GM13976 (cell line): ENCODE data around the gene GALK2.

ENCODE experiments used
- DNase-seq: peaks from one replicate; pipeline ENCODE4 v3.0.0; 2012; ENCODE audit warnings: low spot score
- in situ Hi-C: fragments of 300-500 bp; cut with MboI; formaldehyde crosslinking; loops from one replicate; pipeline ENCODE4 v1.12.0; 2022; ENCODE audit warnings: low sequenced_read_pairs, mixed read lengths, inconsistent platforms; ENCODE audit not compliant: unreplicated experiment
- TF ChIP-seq, protein P1 (sequence below): IDR thresholded peaks from 2 replicates; pipeline ENCODE4 v1.5.1; 2012; ENCODE audit warnings: borderline replicate concordance, mild to moderate bottlenecking; ENCODE audit not compliant: insufficient read depth; ENCODE audit errors: extremely low read depth, missing control alignments, control extremely low read depth

Gene GALK2

DNA sequence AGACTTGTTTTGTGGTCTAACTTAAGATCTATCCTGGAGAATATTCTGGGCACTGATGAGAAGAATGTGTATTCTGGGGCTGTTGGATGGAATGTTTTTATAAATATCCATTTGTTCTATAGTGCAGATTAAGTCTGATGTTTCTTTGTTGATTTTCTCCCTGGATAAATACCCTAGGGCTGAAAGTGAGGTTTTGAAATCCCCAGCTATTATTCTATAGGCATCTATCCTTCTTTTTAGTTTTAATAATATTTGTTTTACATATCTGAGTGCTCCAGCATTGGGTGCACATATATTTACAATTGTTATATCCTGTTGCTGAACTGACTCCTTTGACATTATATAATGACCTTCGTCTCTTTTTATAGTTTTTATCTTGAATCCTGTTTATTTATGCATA, 42.9 kb downstream of the GALK2 start:
- TF ChIP-seq, protein P1, sequence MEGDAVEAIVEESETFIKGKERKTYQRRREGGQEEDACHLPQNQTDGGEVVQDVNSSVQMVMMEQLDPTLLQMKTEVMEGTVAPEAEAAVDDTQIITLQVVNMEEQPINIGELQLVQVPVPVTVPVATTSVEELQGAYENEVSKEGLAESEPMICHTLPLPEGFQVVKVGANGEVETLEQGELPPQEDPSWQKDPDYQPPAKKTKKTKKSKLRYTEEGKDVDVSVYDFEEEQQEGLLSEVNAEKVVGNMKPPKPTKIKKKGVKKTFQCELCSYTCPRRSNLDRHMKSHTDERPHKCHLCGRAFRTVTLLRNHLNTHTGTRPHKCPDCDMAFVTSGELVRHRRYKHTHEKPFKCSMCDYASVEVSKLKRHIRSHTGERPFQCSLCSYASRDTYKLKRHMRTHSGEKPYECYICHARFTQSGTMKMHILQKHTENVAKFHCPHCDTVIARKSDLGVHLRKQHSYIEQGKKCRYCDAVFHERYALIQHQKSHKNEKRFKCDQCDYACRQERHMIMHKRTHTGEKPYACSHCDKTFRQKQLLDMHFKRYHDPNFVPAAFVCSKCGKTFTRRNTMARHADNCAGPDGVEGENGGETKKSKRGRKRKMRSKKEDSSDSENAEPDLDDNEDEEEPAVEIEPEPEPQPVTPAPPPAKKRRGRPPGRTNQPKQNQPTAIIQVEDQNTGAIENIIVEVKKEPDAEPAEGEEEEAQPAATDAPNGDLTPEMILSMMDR: no peak
- DNase-seq: no peak
- in situ Hi-C loops: no loop called here

DNA sequence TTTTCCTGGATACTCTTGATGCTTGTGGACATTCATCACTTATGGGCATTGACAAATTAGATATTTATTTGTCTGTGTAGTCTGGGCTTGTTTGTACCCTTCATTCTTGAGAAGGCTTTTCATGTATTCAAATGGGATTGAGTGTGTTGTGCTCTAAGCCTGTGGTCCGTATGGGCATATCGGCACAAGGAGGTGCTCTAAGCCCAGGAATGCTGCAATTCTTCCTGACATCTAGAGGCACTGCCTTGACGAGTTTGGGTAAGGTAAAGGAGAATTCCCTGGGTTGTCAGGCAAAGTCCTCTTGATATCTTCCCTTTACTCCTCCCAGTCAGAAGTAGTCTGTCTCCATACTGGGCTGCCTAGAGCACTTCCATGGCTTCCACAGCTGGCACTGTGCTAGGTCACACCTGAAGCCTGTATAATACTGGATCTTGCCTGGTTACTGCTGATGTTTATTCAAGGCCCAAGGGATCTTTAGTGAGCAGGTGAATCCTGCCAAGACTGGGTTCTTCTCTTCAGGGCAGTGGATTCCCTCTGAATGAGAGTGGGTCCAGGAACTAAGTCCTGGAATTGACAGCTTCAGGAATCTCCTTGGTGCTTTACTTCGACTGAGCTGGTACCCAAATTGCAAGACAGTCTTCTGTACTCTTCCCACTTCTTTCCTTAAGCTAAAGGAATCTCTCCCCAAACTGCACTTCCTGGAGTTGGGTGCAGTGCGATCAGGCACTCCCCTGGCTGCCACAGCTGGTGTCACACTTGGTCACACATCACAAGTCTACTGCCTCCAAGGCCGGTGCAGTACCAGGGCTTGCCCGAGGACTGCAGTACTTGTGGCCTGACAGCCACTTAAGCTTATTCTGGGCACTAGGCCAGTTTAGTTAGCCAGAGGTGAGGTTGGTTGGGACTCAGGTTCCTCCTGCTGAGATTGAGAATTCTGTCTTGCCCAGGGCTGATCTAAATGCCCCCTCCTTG, 46.0 kb downstream of the GALK2 start:
- in situ Hi-C loops: no loop called here
- DNase-seq: peak; percentile 17
- TF ChIP-seq, protein P1: peak; percentile 6

- DNase-seq: no peak
- TF ChIP-seq, protein P1: no peak
- in situ Hi-C loops: loop anchor here (10.0 kb wide), 1 partner anchor 191 kb away; no protein-coding TSS in a partner anchor
Measured at GRCh38 chr15:49223536-49224274, 53.7 kb downstream of the GALK2 start.

GRCh38 chr15:49225572-49226281, 55.7 kb downstream of the GALK2 start:
- in situ Hi-C loops: loop anchor here (10.0 to 25.0 kb wide), 2 partner anchors 189 to 787 kb away; no protein-coding TSS in a partner anchor
- TF ChIP-seq, protein P1: no peak
- no peak for DNase-seq

DNA sequence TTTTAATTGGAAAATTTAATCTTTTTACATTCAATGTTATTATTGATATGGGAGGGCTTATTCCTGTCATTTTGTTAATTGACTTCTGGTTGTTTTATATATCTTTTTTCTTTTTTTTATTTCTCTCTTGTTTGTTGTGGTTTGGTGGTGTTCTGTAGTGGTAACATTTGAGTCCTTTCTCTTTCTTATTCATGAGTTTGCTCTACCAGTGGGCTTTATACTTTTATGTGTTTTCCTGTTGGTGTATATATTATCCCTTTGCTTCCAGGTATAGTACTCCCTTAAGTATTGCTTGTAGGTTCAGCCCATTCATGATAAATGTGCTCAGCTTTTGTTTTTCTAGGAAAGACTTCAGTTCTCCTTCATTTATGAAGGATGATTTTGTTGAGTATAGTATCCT, 57.6 kb downstream of the GALK2 start:
- TF ChIP-seq, protein P1: no peak
- DNase-seq: no peak
- in situ Hi-C loops: loop anchor here (10.0 to 25.0 kb wide), 2 partner anchors 187 to 785 kb away; no protein-coding TSS in a partner anchor

GRCh38 chr15:49229922-49230321, 59.9 kb downstream of the GALK2 start:
- DNase-seq: no peak
- TF ChIP-seq, protein P1: no peak
- in situ Hi-C loops: loop anchor here (10.0 to 25.0 kb wide), 2 partner anchors 185 to 782 kb away; no protein-coding TSS in a partner anchor
